Lower lobe of right lung (tissue), 2 donors: ENCODE results near the gene LYPD5. TPM values are rescaled to one million over a fixed set of nuclear protein-coding genes. Genes with fewer than 3 reads are reported as not detected.
"Not testable (repeated sequence)": the region's sequence is repeated elsewhere in the genome, so short reads cannot be mapped to it uniquely, and the experiment has no call there.

Source experiments
- ATAC-seq, 2 donors: fragments of 200-7000 bp; cut with Tn5 transposase; one replicate each; pipeline ENCODE4 v1.9.1; 2020 to 2022; ENCODE audit warnings: mild to moderate bottlenecking in 2 of 2, moderate library complexity in 2 of 2
- DNase-seq: peaks from one replicate; pipeline ENCODE4 v3.0.0-alpha.2; 2020
- H3K27ac ChIP-seq: fragments of 200-600 bp; one replicate; pipeline ENCODE4 v1.8.0; 2022
- H3K27me3 ChIP-seq: fragments of 200-600 bp; one replicate; pipeline ENCODE4 v1.8.0; 2022; ENCODE audit warnings: low read depth
- H3K36me3 ChIP-seq: fragments of 200-600 bp; one replicate; pipeline ENCODE4 v1.8.0; 2022; ENCODE audit warnings: mild to moderate bottlenecking
- H3K4me1 ChIP-seq: fragments of 200-600 bp; one replicate; pipeline ENCODE4 v1.8.0; 2022
- H3K4me3 ChIP-seq: fragments of 200-600 bp; one replicate; pipeline ENCODE4 v1.8.0; 2022; ENCODE audit warnings: mild to moderate bottlenecking
- H3K9me3 ChIP-seq: fragments of 200-600 bp; one replicate; pipeline ENCODE4 v1.8.0; 2022
- CTCF ChIP-seq: fragments of 200-600 bp; IDR thresholded peaks from one replicate; pipeline ENCODE4 v1.8.0; 2022; ENCODE audit warnings: antibody characterized with exemption, mild to moderate bottlenecking
- intact Hi-C: fragments of 100-400 bp; cut with DNase I; formaldehyde crosslinking; loops from one replicate; pipeline ENCODE4 v1.11.0; 2022
- total RNA-seq: library from RNA; stranded (reverse); fragmentation: NEBNext Ultra II Directional; extraction: Animal tissue kit (Norgen Biotek cat#: 25700); gene quantifications from one replicate; pipeline ENCODE4 v1.2.1, GENCODE V29; 2021
- donor health status: DM: no; HTN: yes; CAD: no; lungs with severe emphysema.

LYPD5 gene
- total RNA-seq, 1 donor from 2014 or later = 7.5 TPM

- Histone ChIP-seq H3K27ac (no peak overlapping the region), H3K36me3 (no peaks in the 10 kb centered on the region), H3K27me3 (no peaks in the 10 kb centered on the region), H3K4me1 (no peaks in the 10 kb centered on the region), H3K4me3 (no peak overlapping the region), H3K9me3 (no peaks in the 10 kb centered on the region)
- intact Hi-C loops = no loop called here
- DNase-seq (no peak), ATAC-seq (peak in 1 of 2 donors; percentile 57)
- TF ChIP-seq CTCF = peak; percentile 65
Observed at GRCh38 chr19:43809762-43810696, 7.8 kb upstream of the LYPD5 start.

- Histone ChIP-seq H3K27me3 (no peaks in the 10 kb centered on the region), H3K9me3 (no peaks in the 10 kb centered on the region), H3K27ac (no peak overlapping the region), H3K4me3 (no peak overlapping the region), H3K4me1 (no peaks in the 10 kb centered on the region), H3K36me3 (no peaks in the 10 kb centered on the region)
- intact Hi-C loops = no loop called here
- TF ChIP-seq CTCF = no peak
- DNase-seq (no peak), ATAC-seq (no peak)
Observed at GRCh38 chr19:43807651-43808050, 5.4 kb upstream of the LYPD5 start.

GRCh38 chr19:43806848-43807247, 4.6 kb upstream of the LYPD5 start:
- Histone ChIP-seq H3K27ac (no peak overlapping the region), H3K4me3 (no peak overlapping the region), H3K4me1 (no peaks in the 10 kb centered on the region), H3K36me3 (no peaks in the 10 kb centered on the region), H3K9me3 (no peaks in the 10 kb centered on the region), H3K27me3 (no peaks in the 10 kb centered on the region)
- TF ChIP-seq CTCF = no peak
- ATAC-seq (no peak), DNase-seq (no peak)
- intact Hi-C loops = no loop called here

- H3K27ac ChIP-seq, H3K4me3 ChIP-seq, H3K9me3 ChIP-seq, H3K27me3 ChIP-seq, intact Hi-C loops, H3K36me3 ChIP-seq, DNase-seq, ATAC-seq, H3K4me1 ChIP-seq: not testable (repeated sequence)
Observed at GRCh38 chr19:43806401-43806800, 4.2 kb upstream of the LYPD5 start.

GRCh38 chr19:43804432-43804831, 2.2 kb upstream of the LYPD5 start:
- intact Hi-C loops = no loop called here
- H3K27ac ChIP-seq = no peak overlapping the region
- H3K9me3 ChIP-seq = no peaks in the 10 kb centered on the region
- ATAC-seq (no peak), DNase-seq (no peak)
- no peaks in the 10 kb centered on the region for H3K36me3 ChIP-seq
- H3K4me1 ChIP-seq = no peaks in the 10 kb centered on the region
- TF ChIP-seq CTCF = no peak
- no peaks in the 10 kb centered on the region for H3K27me3 ChIP-seq
- H3K4me3 ChIP-seq = no peak overlapping the region

GRCh38 chr19:43799502-43800142, 2.6 kb downstream of the LYPD5 start:
- peaks cover 7% of the 10 kb centered on the region for H3K4me1 ChIP-seq
- peak overlapping the region; percentile 64 for H3K4me3 ChIP-seq
- H3K36me3 ChIP-seq = no peaks in the 10 kb centered on the region
- TF ChIP-seq CTCF = no peak
- H3K27ac ChIP-seq = no peak overlapping the region
- H3K27me3 ChIP-seq = no peaks in the 10 kb centered on the region
- DNase-seq (no peak), ATAC-seq (no peak)
- H3K9me3 ChIP-seq = no peaks in the 10 kb centered on the region
- intact Hi-C loops = no loop called here
